GM12878 (cell line): ENCODE results near the gene TMEM120B.

Experiments used
- BMI1 ChIP-seq: fragments of 450-650 bp; IDR thresholded peaks from 2 replicates; pipeline ENCODE4 v1.6.1; 2016; ENCODE audit warnings: mild to moderate bottlenecking, moderate library complexity, borderline replicate concordance
- EZH2 ChIP-seq: IDR thresholded peaks from 2 replicates; pipeline ENCODE4 v1.6.1; 2012; ENCODE audit warnings: low read depth, mild to moderate bottlenecking, control low read depth, inconsistent platforms, low read length, borderline replicate concordance; ENCODE audit not compliant: control insufficient read depth
- FOXM1 ChIP-seq: IDR thresholded peaks from 2 replicates; pipeline ENCODE4 v1.6.1; 2012; ENCODE audit warnings: low read depth, mild to moderate bottlenecking, inconsistent platforms, low read length, moderate library complexity
- JUNB ChIP-seq: IDR thresholded peaks from 2 replicates; pipeline ENCODE4 v1.6.1; 2016; ENCODE audit warnings: antibody characterized with exemption, mild to moderate bottlenecking
- KDM1A ChIP-seq: fragments of 200-600 bp; sonication (generic); IDR thresholded peaks from 2 replicates; pipeline ENCODE4 v1.6.1; 2016; ENCODE audit warnings: borderline replicate concordance
- NRF1 ChIP-seq: conservative IDR thresholded peaks from 2 replicates; pipeline ENCODE4 v1.6.1; 2011; ENCODE audit warnings: mild to moderate bottlenecking, low read depth, low read length, improper control_type of control experiment
- TCF7 ChIP-seq: IDR thresholded peaks from 2 replicates; pipeline ENCODE4 v1.6.1; 2014; ENCODE audit warnings: antibody characterized with exemption, borderline replicate concordance
- ZNF274 ChIP-seq: IDR thresholded peaks from one replicate; pipeline ENCODE4 v1.8.0; 2011; ENCODE audit not compliant: insufficient read length, insufficient read depth
- TF ChIP-seq, protein P1 (sequence below): fragments of 450-650 bp; IDR thresholded peaks from 2 replicates; pipeline ENCODE4 v1.6.1; 2017; ENCODE audit warnings: mild to moderate bottlenecking
- TF ChIP-seq, protein P2 (sequence below), 3 experiments: IDR thresholded peaks in 2 of 3; conservative IDR thresholded peaks in 1 of 3; 2 replicates each; pipeline ENCODE4 v1.5.1; 2011; ENCODE audit warnings: low read depth in 3 of 3, low read length in 3 of 3, mild to moderate bottlenecking in 3 of 3, control low read depth in 2 of 3, moderate library complexity in 2 of 3, inconsistent platforms in 1 of 3, mixed read lengths in 1 of 3; ENCODE audit not compliant: control insufficient read depth in 2 of 3, insufficient read depth in 1 of 3; ENCODE audit errors: extremely low read depth in 1 of 3

DNA sequence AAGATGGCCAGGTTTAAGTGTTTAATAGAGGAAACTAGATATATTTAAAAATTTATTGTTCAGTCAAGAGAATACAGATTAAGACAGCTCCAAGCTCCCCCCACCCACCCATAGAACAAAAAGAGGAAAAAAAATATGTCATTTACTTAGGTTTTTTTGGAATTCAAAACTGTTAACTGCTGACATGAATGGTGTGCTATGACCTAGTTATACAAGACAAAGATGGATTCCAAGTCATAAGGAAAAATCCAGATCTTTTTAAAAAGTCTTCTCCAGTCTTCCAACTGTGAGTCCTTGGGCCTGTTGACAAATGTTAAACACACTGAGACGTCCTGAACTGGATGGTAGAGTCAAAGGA is 89.9 kb downstream of the TMEM120B start:
- TF ChIP-seq JUNB, result no peak
- no peak for TF ChIP-seq BMI1
- TF ChIP-seq, protein P1, sequence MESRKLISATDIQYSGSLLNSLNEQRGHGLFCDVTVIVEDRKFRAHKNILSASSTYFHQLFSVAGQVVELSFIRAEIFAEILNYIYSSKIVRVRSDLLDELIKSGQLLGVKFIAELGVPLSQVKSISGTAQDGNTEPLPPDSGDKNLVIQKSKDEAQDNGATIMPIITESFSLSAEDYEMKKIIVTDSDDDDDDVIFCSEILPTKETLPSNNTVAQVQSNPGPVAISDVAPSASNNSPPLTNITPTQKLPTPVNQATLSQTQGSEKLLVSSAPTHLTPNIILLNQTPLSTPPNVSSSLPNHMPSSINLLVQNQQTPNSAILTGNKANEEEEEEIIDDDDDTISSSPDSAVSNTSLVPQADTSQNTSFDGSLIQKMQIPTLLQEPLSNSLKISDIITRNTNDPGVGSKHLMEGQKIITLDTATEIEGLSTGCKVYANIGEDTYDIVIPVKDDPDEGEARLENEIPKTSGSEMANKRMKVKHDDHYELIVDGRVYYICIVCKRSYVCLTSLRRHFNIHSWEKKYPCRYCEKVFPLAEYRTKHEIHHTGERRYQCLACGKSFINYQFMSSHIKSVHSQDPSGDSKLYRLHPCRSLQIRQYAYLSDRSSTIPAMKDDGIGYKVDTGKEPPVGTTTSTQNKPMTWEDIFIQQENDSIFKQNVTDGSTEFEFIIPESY, result no peak
- no peak for TF ChIP-seq TCF7
- no peak for TF ChIP-seq EZH2
- TF ChIP-seq ZNF274, result no peak
- no peak for TF ChIP-seq KDM1A
- TF ChIP-seq FOXM1, result no peak
- TF ChIP-seq, protein P2, sequence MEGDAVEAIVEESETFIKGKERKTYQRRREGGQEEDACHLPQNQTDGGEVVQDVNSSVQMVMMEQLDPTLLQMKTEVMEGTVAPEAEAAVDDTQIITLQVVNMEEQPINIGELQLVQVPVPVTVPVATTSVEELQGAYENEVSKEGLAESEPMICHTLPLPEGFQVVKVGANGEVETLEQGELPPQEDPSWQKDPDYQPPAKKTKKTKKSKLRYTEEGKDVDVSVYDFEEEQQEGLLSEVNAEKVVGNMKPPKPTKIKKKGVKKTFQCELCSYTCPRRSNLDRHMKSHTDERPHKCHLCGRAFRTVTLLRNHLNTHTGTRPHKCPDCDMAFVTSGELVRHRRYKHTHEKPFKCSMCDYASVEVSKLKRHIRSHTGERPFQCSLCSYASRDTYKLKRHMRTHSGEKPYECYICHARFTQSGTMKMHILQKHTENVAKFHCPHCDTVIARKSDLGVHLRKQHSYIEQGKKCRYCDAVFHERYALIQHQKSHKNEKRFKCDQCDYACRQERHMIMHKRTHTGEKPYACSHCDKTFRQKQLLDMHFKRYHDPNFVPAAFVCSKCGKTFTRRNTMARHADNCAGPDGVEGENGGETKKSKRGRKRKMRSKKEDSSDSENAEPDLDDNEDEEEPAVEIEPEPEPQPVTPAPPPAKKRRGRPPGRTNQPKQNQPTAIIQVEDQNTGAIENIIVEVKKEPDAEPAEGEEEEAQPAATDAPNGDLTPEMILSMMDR (IDR thresholded peaks at IDR 0.05 in 2 of 3, conservative IDR thresholded peaks at IDR 0.05 in 1 of 3; ENCODE audit: control insufficient read depth in 2 of 3, extremely low read depth in 1 of 3, insufficient read depth in 1 of 3, low read depth in 3 of 3, low read length in 3 of 3), result no peak
- no peak for TF ChIP-seq NRF1
